GM18517 (cell line): ENCODE measurements around the gene MT1E.
"Not testable (repeated sequence)": the region's sequence is repeated elsewhere in the genome, so short reads cannot be mapped to it uniquely, and the experiment has no call there.

ENCODE experiments used
- ATAC-seq: cut with Tn5 transposase; IDR thresholded peaks from one replicate; pipeline ENCODE4 v1.9.1; 2021; ENCODE audit warnings: mild to moderate bottlenecking, moderate library complexity; ENCODE audit not compliant: unreplicated experiment

MT1E gene

GRCh38 chr16:56643080-56643778 lies 17.6 kb downstream of the MT1E start:
- no peak for ATAC-seq

GRCh38 chr16:56643833-56644232 lies 18.3 kb downstream of the MT1E start:
- no peak for ATAC-seq

- no peak for ATAC-seq
Measured at GRCh38 chr16:56645311-56645710, 19.7 kb downstream of the MT1E start.

- ATAC-seq: no peak
Measured at GRCh38 chr16:56645838-56646237, 20.3 kb downstream of the MT1E start.

GRCh38 chr16:56647641-56648431 lies 22.3 kb downstream of the MT1E start:
- ATAC-seq: no peak

GRCh38 chr16:56649271-56649670 lies 23.7 kb downstream of the MT1E start:
- no peak for ATAC-seq

- no peak for ATAC-seq
Measured at GRCh38 chr16:56649820-56650219, 24.2 kb downstream of the MT1E start.

GRCh38 chr16:56651586-56651985 lies 26.0 kb downstream of the MT1E start, which contains the start of gene MT1B:
Gene MT1B (plus strand): TSS chr16:56651886. CDS start chr16:56651954, 68 bp downstream.
- no peak for ATAC-seq

GRCh38 chr16:56652600-56652999 lies 27.0 kb downstream of the MT1E start:
- ATAC-seq: no peak

GRCh38 chr16:56653218-56653617 lies 27.6 kb downstream of the MT1E start:
- no peak for ATAC-seq

GRCh38 chr16:56657555-56658326 lies 32.2 kb downstream of the MT1E start, which contains the start of gene MT1F:
Gene MT1F (plus strand): TSS chr16:56657959. CDS start chr16:56658059, 100 bp downstream.
- ATAC-seq: no peak

- no peak for ATAC-seq
Measured at GRCh38 chr16:56658327-56658875, 32.8 kb downstream of the MT1E start.

GRCh38 chr16:56662357-56663354 lies 37.1 kb downstream of the MT1E start:
- ATAC-seq: no peak

- ATAC-seq: no peak
Measured at GRCh38 chr16:56664506-56664905, 38.9 kb downstream of the MT1E start.

- not testable (repeated sequence) for ATAC-seq
Measured at GRCh38 chr16:56665286-56666261, 40.0 kb downstream of the MT1E start.

GRCh38 chr16:56667581-56668571 lies 42.3 kb downstream of the MT1E start, which contains the start of gene MT1G:
Gene MT1G (minus strand): TSS chr16:56668065. CDS start chr16:56667993, 72 bp downstream.
- no peak for ATAC-seq
